Stimulated activated CD8-positive, alpha-beta memory T cell treated with anti-CD3 and anti-CD28 coated beads, Interleukin-12 subunit alpha, Interleukin-12 subunit beta, amount 100 ng/mL, for 1 hour (primary cell): ENCODE data around the gene OBSCN.
"Not testable (repeated sequence)": the region's sequence is repeated elsewhere in the genome, so short reads cannot be mapped to it uniquely, and the experiment has no call there.

Experiments
- DNase-seq: peaks from one replicate; pipeline ENCODE4 v3.0.0-alpha.2; 2020; ENCODE audit warnings: low read depth

The OBSCN gene

GRCh38 chr1:228228601-228229074, 20.8 kb downstream of the OBSCN start:
- no peak for DNase-seq

GRCh38 chr1:228231189-228231588, 23.3 kb downstream of the OBSCN start:
- no peak for DNase-seq

GRCh38 chr1:228233136-228233535, 25.3 kb downstream of the OBSCN start:
- DNase-seq: no peak

- no peak for DNase-seq
These were observed 27.1 kb downstream of the OBSCN start for GRCh38 chr1:228234921-228235320.

- no peak for DNase-seq
These were observed 28.9 kb downstream of the OBSCN start for GRCh38 chr1:228236744-228237143.

GRCh38 chr1:228238007-228238406, 30.2 kb downstream of the OBSCN start:
- DNase-seq: no peak

- DNase-seq: no peak
These were observed 30.6 kb downstream of the OBSCN start for GRCh38 chr1:228238461-228238860.

- DNase-seq: no peak
These were observed 32.8 kb downstream of the OBSCN start for GRCh38 chr1:228240411-228241240.

GRCh38 chr1:228241259-228241658, 33.4 kb downstream of the OBSCN start:
- DNase-seq: no peak

GRCh38 chr1:228242409-228242808, 34.6 kb downstream of the OBSCN start:
- no peak for DNase-seq

GRCh38 chr1:228243093-228243492, 35.2 kb downstream of the OBSCN start:
- DNase-seq: no peak

- not testable (repeated sequence) for DNase-seq
These were observed 36.1 kb downstream of the OBSCN start for GRCh38 chr1:228243989-228244388.

GRCh38 chr1:228245111-228245510, 37.3 kb downstream of the OBSCN start:
- DNase-seq: no peak

GRCh38 chr1:228246216-228246900, 38.5 kb downstream of the OBSCN start:
- DNase-seq: no peak

GRCh38 chr1:228249513-228250305, 41.9 kb downstream of the OBSCN start:
- no peak for DNase-seq

GRCh38 chr1:228252476-228252875, 44.6 kb downstream of the OBSCN start:
- DNase-seq: not testable (repeated sequence)

- DNase-seq: no peak
These were observed 49.0 kb downstream of the OBSCN start for GRCh38 chr1:228256626-228257375.

GRCh38 chr1:228258486-228258885, 50.6 kb downstream of the OBSCN start:
- no peak for DNase-seq

GRCh38 chr1:228259368-228259894, 51.6 kb downstream of the OBSCN start:
- DNase-seq: no peak

GRCh38 chr1:228259951-228260350, 52.1 kb downstream of the OBSCN start:
- DNase-seq: no peak

GRCh38 chr1:228261706-228262105, 53.9 kb downstream of the OBSCN start:
- DNase-seq: no peak
